GM12878 (cell line): Measurements from ENCODE around the gene PRDM16. TPM values are rescaled to one million over a fixed set of nuclear protein-coding genes. Genes with fewer than 3 reads are reported as not detected.

Experiments used
- ATAC-seq: fragments of 200-7000 bp; cut with Tn5 transposase; 3 replicates; pipeline ENCODE4 v1.9.1; 2020; ENCODE audit warnings: mild to moderate bottlenecking, moderate library complexity
- BruUV-seq: library from RNA; stranded (reverse); fragments of 400-500 nt; replicated peaks from 2 replicates; lab custom pipeline; 2021; lab: Mats Ljungman, UMichigan
- CTCF ChIA-PET: fragments of 300-600 bp; sonication (Branson Sonifier 250); formaldehyde crosslinking; extraction: SDS; loops from one replicate; lab custom pipeline; 2021; ENCODE audit warnings: inconsistent platforms; lab: Yijun Ruan, JAX
- POLR2A ChIA-PET: fragments of 350-600 bp; formaldehyde crosslinking; extraction: SDS; loops from one replicate; lab custom pipeline; 2021; ENCODE audit warnings: inconsistent platforms; lab: Charles Lee
- RAD21 ChIA-PET: fragments of 300-600 bp; sonication (Branson Sonifier 250); formaldehyde crosslinking; loops from one replicate; lab custom pipeline; 2023; ENCODE audit warnings: antibody characterized with exemption; ENCODE audit not compliant: unreplicated experiment; lab: Charles Lee
- SMC1A ChIA-PET: fragments of 300-600 bp; sonication (Branson Sonifier 250); formaldehyde crosslinking; loops from one replicate; lab custom pipeline; 2023; ENCODE audit not compliant: unreplicated experiment, uncharacterized antibody; lab: Charles Lee
- DNase-seq: peaks from one replicate; pipeline ENCODE4 v3.0.0-alpha.2; 2011; ENCODE audit warnings: low read depth, low spot score
- FAIRE-seq: peaks from 3 replicates; lab custom pipeline; 2011; peaks lifted over from hg19 to GRCh38; lab: Jason Lieb, UNC
- H2AFZ ChIP-seq: 2 replicates; pipeline ENCODE4 v1.6.0; 2011; ENCODE audit warnings: low read depth, low read length, control low read depth; ENCODE audit not compliant: control insufficient read depth
- H3K27ac ChIP-seq: 2 replicates; pipeline ENCODE4 v1.5.1; 2011; ENCODE audit warnings: control low read depth; ENCODE audit not compliant: control insufficient read depth, insufficient read depth
- H3K27me3 ChIP-seq, 2 experiments: replicated peaks in 1 of 2; 2 replicates each; pipeline versions ENCODE4 v1.6.0 to v1.6.1; 2011; ENCODE audit warnings: low read length in 1 of 2; ENCODE audit not compliant: control insufficient read depth in 2 of 2, insufficient read depth in 2 of 2
- H3K36me3 ChIP-seq, 2 experiments: 2 replicates each; pipeline ENCODE4 v1.5.1; 2011; ENCODE audit warnings: low read length in 1 of 2; ENCODE audit not compliant: control insufficient read depth in 2 of 2, insufficient read depth in 2 of 2
- H3K4me1 ChIP-seq: 2 replicates; pipeline ENCODE4 v1.6.1; 2011; ENCODE audit warnings: mild to moderate bottlenecking, low read length, moderate library complexity, mixed read lengths; ENCODE audit not compliant: control insufficient read depth, insufficient read depth
- H3K4me2 ChIP-seq: 2 replicates; pipeline ENCODE4 v1.6.0; 2011; ENCODE audit warnings: control low read depth; ENCODE audit not compliant: control insufficient read depth, insufficient read depth
- H3K4me3 ChIP-seq: fragments of 200-600 bp; sonication (generic); 2 replicates; pipeline ENCODE4 v1.5.1; 2016
- H3K79me2 ChIP-seq: 2 replicates; pipeline ENCODE4 v1.6.0; 2011; ENCODE audit warnings: low read length; ENCODE audit not compliant: control insufficient read depth, insufficient read depth
- H3K9ac ChIP-seq: 2 replicates; pipeline ENCODE4 v1.8.0; 2011; ENCODE audit warnings: low read length, control low read depth, mixed read lengths; ENCODE audit not compliant: control insufficient read depth, insufficient read depth
- H3K9me3 ChIP-seq: replicated peaks from 3 replicates; pipeline ENCODE4 v1.5.1; 2011; ENCODE audit warnings: mild to moderate bottlenecking, low read length; ENCODE audit not compliant: control insufficient read depth, insufficient read depth
- H4K20me1 ChIP-seq: 2 replicates; pipeline ENCODE4 v1.6.0; 2011; ENCODE audit not compliant: control insufficient read depth, insufficient read depth
- BRCA1 ChIP-seq: IDR thresholded peaks from 2 replicates; pipeline ENCODE4 v1.6.1; 2011; ENCODE audit warnings: low read depth, low read length, improper control_type of control experiment
- HDAC2 ChIP-seq: fragments of 200-600 bp; sonication (generic); IDR thresholded peaks from 2 replicates; pipeline ENCODE4 v1.6.1; 2017
- MEF2A ChIP-seq: IDR thresholded peaks from 2 replicates; pipeline ENCODE4 v1.6.1; 2011; ENCODE audit warnings: low read depth, mild to moderate bottlenecking, low read length, moderate library complexity; ENCODE audit not compliant: insufficient read depth
- NFYA ChIP-seq: IDR thresholded peaks from 2 replicates; pipeline ENCODE4 v1.6.1; 2011; ENCODE audit warnings: low read depth, mild to moderate bottlenecking, low read length, improper control_type of control experiment, borderline replicate concordance
- SP1 ChIP-seq: IDR thresholded peaks from one replicate; pipeline ENCODE4 v1.6.1; 2011; ENCODE audit warnings: low read depth, low read length
- ZSCAN29 ChIP-seq: fragments of 450-650 bp; IDR thresholded peaks from 2 replicates; pipeline ENCODE4 v1.6.1; 2017; ENCODE audit warnings: mild to moderate bottlenecking, moderate library complexity
- WGBS: methylation state at CpG from one replicate; pipeline ENCODE4 v1.1.6; 2016; ENCODE audit warnings: low lambda C conversion rate; ENCODE audit not compliant: insufficient replicate concordance, insufficient coverage; ENCODE audit errors: missing lambda C conversion rate; 5-methylcytosine and 5-hydroxymethylcytosine counted together
- in situ Hi-C: fragments of 300-500 bp; cut with MboI; formaldehyde crosslinking; loops from 9 replicates; pipeline ENCODE4 v1.14.3; 2018; ENCODE audit warnings: mixed read lengths
- intact Hi-C: fragments of 100-400 bp; cut with micrococcal nuclease; formaldehyde crosslinking; loops from one replicate; pipeline ENCODE4 v1.14.2; 2022; ENCODE audit not compliant: unreplicated experiment
- polyA plus RNA-seq, 11 experiments: library from polyadenylated mRNA; depleted of rRNA in 4 of 11; unstranded in 6 of 11; stranded (reverse) in 5 of 11; fragments of >200 nt; fragmentation: Nextera tagmentation in 4 of 11; fragmentation: Illumina TruSeq in 1 of 11; extraction: Ambion mirVana in 4 of 11; extraction: Trizol in 1 of 11; gene quantifications; 1 replicate in 1 of 11; 2 replicates in 10 of 11; pipeline versions ENCODE4 v1.2.1 to v1.2.3, GENCODE V29; 2011 to 2016; ENCODE audit warnings: inconsistent platforms in 2 of 11, missing spikeins in 2 of 11, low read depth in 1 of 11
- total RNA-seq, 4 experiments: library from RNA; depleted of rRNA in 3 of 4; stranded (reverse); fragments of >200 nt in 3 of 4; fragmentation: Illumina TruSeq in 1 of 4; extraction: Trizol in 1 of 4; gene quantifications; 2 replicates each; pipeline versions ENCODE4 v1.2.1 to v1.2.3, GENCODE V29; 2013 to 2021
- TF ChIP-seq, protein P1 (sequence below): IDR thresholded peaks from 2 replicates; pipeline ENCODE4 v1.6.1; 2012; ENCODE audit warnings: low read length, inconsistent platforms
- TF ChIP-seq, protein P2 (sequence below): IDR thresholded peaks from 2 replicates; pipeline ENCODE4 v1.6.1; 2011; ENCODE audit warnings: mild to moderate bottlenecking, low read depth, low read length, moderate library complexity; ENCODE audit not compliant: insufficient replicate concordance
- TF ChIP-seq, protein P3 (sequence below): fragments of 450-650 bp; formaldehyde crosslinking; IDR thresholded peaks from 2 replicates; pipeline ENCODE4 v1.5.0; 2022; ENCODE audit warnings: mild to moderate bottlenecking, missing genetic modification characterization

The PRDM16 gene
- total and polyA plus RNA-seq, 10 of the 15 experiments (the other 5 are each of a cell fraction or from before 2014, with no cell fraction given) = 0.03 TPM; not detected in 9

DNA sequence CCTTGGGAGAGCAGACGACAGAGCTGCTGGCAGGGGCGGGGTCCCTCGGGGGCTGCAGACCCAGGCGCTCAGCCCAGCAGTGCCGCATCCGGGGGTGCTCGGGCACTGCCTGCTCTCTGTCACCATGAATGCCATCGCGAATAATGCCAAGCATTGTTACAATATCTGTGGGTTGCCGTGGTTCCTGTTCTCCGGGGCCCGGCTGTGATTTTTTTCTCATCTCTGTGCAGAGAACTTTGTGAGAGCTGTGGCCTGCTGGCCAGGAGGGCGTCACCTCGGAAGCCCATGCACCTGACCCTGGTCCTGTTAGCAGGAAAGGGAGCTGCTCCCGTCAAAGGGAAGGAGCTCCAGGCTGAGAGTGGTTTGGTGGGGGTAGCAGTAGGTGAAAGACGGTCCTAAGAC is 70.4 kb downstream of the PRDM16 start:
- no peaks in the 10 kb centered on the region for H3K4me1 ChIP-seq
- no peak overlapping the region for H3K27ac ChIP-seq
- SMC1A ChIA-PET = no interaction called here
- no peak overlapping the region for H2AFZ ChIP-seq
- H3K9ac ChIP-seq = no peak overlapping the region
- DNase-seq = no peak
- TF ChIP-seq, protein P1, sequence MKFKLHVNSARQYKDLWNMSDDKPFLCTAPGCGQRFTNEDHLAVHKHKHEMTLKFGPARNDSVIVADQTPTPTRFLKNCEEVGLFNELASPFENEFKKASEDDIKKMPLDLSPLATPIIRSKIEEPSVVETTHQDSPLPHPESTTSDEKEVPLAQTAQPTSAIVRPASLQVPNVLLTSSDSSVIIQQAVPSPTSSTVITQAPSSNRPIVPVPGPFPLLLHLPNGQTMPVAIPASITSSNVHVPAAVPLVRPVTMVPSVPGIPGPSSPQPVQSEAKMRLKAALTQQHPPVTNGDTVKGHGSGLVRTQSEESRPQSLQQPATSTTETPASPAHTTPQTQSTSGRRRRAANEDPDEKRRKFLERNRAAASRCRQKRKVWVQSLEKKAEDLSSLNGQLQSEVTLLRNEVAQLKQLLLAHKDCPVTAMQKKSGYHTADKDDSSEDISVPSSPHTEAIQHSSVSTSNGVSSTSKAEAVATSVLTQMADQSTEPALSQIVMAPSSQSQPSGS = no peak
- TF ChIP-seq MEF2A = no peak
- TF ChIP-seq, protein P2, sequence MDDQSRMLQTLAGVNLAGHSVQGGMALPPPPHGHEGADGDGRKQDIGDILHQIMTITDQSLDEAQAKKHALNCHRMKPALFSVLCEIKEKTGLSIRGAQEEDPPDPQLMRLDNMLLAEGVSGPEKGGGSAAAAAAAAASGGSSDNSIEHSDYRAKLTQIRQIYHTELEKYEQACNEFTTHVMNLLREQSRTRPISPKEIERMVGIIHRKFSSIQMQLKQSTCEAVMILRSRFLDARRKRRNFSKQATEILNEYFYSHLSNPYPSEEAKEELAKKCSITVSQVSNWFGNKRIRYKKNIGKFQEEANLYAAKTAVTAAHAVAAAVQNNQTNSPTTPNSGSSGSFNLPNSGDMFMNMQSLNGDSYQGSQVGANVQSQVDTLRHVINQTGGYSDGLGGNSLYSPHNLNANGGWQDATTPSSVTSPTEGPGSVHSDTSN = no peak
- CTCF ChIA-PET = no interaction called here
- no peak overlapping the region for H3K4me3 ChIP-seq
- no peak overlapping the region for H3K4me2 ChIP-seq
- RAD21 ChIA-PET = no interaction called here
- no peaks in the 10 kb centered on the region for H3K36me3 ChIP-seq
- no peaks in the 10 kb centered on the region for H3K9me3 ChIP-seq
- no peaks in the 10 kb centered on the region for H3K79me2 ChIP-seq
- no peak for ATAC-seq
- in situ Hi-C loops (no loop called here), intact Hi-C loops (no loop called here)
- POLR2A ChIA-PET = no interaction called here
- no peaks in the 10 kb centered on the region for H4K20me1 ChIP-seq
- no TSS peak for BruUV-seq
- FAIRE-seq = no peak
- no peaks in the 10 kb centered on the region for H3K27me3 ChIP-seq
- 50% methylated on average over 16 of the region's 16 CpGs for WGBS

DNA sequence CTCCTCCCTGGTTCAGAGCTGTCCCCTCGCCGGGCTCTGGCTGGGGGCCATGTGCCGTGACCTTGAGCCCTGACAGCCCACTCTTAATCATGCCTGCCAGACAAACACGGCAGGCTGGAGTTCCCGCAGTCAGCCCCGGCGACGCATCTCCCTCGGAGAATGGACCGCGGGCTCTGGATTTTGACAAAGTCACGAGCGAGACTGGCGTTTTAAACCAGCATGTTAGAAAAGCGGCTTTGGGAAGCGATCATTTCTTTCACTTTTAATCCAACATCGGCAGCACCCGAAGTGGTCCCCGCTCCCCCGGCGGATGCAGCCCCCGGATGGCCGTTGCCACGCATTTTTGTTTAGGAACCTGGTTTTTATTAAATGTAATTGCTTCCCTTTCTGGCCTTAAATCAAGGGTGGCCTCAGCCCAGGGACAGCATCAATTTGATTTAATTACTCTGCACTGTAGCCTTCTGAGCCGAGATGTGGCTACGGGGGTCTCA is 70.9 kb downstream of the PRDM16 start:
- Histone ChIP-seq H2AFZ (no peak overlapping the region), H3K4me3 (no peak overlapping the region), H3K9ac (no peak overlapping the region), H4K20me1 (no peaks in the 10 kb centered on the region), H3K27me3 (no peaks in the 10 kb centered on the region), H3K79me2 (no peaks in the 10 kb centered on the region), H3K9me3 (no peaks in the 10 kb centered on the region), H3K4me2 (no peak overlapping the region), H3K36me3 (no peaks in the 10 kb centered on the region), H3K4me1 (no peaks in the 10 kb centered on the region), H3K27ac (no peak overlapping the region)
- ChIA-PET SMC1A (no interaction called here), RAD21 (no interaction called here), POLR2A (no interaction called here), CTCF (no interaction called here)
- no peak for FAIRE-seq
- WGBS = 58% methylated on average over 26 of the region's 26 CpGs
- intact Hi-C loops (no loop called here), in situ Hi-C loops (no loop called here)
- DNase-seq = no peak
- no peak for ATAC-seq
- no TSS peak for BruUV-seq
- TF ChIP-seq BRCA1 (no peak), NFYA (no peak), HDAC2 (no peak), ZSCAN29 (no peak), SP1 (no peak)
- TF ChIP-seq, protein P3, sequence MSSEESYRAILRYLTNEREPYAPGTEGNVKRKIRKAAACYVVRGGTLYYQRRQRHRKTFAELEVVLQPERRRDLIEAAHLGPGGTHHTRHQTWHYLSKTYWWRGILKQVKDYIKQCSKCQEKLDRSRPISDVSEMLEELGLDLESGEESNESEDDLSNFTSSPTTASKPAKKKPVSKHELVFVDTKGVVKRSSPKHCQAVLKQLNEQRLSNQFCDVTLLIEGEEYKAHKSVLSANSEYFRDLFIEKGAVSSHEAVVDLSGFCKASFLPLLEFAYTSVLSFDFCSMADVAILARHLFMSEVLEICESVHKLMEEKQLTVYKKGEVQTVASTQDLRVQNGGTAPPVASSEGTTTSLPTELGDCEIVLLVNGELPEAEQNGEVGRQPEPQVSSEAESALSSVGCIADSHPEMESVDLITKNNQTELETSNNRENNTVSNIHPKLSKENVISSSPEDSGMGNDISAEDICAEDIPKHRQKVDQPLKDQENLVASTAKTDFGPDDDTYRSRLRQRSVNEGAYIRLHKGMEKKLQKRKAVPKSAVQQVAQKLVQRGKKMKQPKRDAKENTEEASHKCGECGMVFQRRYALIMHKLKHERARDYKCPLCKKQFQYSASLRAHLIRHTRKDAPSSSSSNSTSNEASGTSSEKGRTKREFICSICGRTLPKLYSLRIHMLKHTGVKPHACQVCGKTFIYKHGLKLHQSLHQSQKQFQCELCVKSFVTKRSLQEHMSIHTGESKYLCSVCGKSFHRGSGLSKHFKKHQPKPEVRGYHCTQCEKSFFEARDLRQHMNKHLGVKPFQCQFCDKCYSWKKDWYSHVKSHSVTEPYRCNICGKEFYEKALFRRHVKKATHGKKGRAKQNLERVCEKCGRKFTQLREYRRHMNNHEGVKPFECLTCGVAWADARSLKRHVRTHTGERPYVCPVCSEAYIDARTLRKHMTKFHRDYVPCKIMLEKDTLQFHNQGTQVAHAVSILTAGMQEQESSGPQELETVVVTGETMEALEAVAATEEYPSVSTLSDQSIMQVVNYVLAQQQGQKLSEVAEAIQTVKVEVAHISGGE (CRISPR knock-in tag) = no peak
